Hepatic stellate cell (primary cell): ENCODE results near the gene ABHD14A.

ENCODE experiments used
- DNase-seq: peaks from one replicate; pipeline ENCODE4 v3.0.0; 2011; ENCODE audit warnings: low spot score

Gene ABHD14A

GRCh38 chr3:51941463-51941797 lies 33.4 kb upstream of the ABHD14A start:
- no peak for DNase-seq

GRCh38 chr3:51941798-51942602 lies 32.9 kb upstream of the ABHD14A start, which contains the start of the genes PARP3 and RRP9:
Gene PARP3 (plus strand): TSS chr3:51942363. CDS start chr3:51943356, 993 bp downstream.
Gene RRP9 (minus strand): TSS chr3:51941904. CDS start chr3:51941867, 37 bp downstream.
- peak; percentile 100 for DNase-seq

- DNase-seq: peak; percentile 97
Measured at GRCh38 chr3:51942603-51943450, 32.0 kb upstream of the ABHD14A start.

GRCh38 chr3:51943451-51944391 lies 31.1 kb upstream of the ABHD14A start:
- no peak for DNase-seq

- no peak for DNase-seq
Measured at GRCh38 chr3:51944451-51945021, 30.3 kb upstream of the ABHD14A start.

GRCh38 chr3:51945031-51945840 lies 29.6 kb upstream of the ABHD14A start:
- no peak for DNase-seq

GRCh38 chr3:51945926-51946705 lies 28.7 kb upstream of the ABHD14A start:
- no peak for DNase-seq

- no peak for DNase-seq
Measured at GRCh38 chr3:51946796-51947195, 28.1 kb upstream of the ABHD14A start.

- no peak for DNase-seq
Measured at GRCh38 chr3:51947215-51947900, 27.5 kb upstream of the ABHD14A start.

- no peak for DNase-seq
Measured at GRCh38 chr3:51948016-51948580, 26.8 kb upstream of the ABHD14A start.

GRCh38 chr3:51949121-51949520 lies 25.7 kb upstream of the ABHD14A start:
- no peak for DNase-seq

- DNase-seq: no peak
Measured at GRCh38 chr3:51950899-51951298, 24.0 kb upstream of the ABHD14A start.

GRCh38 chr3:51953445-51953844 lies 21.4 kb upstream of the ABHD14A start:
- peak; percentile 29 for DNase-seq

GRCh38 chr3:51954105-51954504 lies 20.8 kb upstream of the ABHD14A start:
- DNase-seq: no peak

- DNase-seq: no peak
Measured at GRCh38 chr3:51954713-51955112, 20.2 kb upstream of the ABHD14A start.

- DNase-seq: no peak
Measured at GRCh38 chr3:51955175-51955892, 19.5 kb upstream of the ABHD14A start, which contains the start of gene GPR62. Gene GPR62 (plus strand): TSS chr3:51955381. CDS start chr3:51955653, 272 bp downstream.

- DNase-seq: peak; percentile 75
Measured at GRCh38 chr3:51955893-51956770, 18.7 kb upstream of the ABHD14A start.
